SK-N-MC (cell line): ENCODE results near the gene GRM8.

ENCODE experiments used
- DNase-seq: peaks from one replicate; pipeline ENCODE4 v3.0.0-alpha.2; 2011; ENCODE audit warnings: low read depth, low spot score
- H3K27ac ChIP-seq: fragments of 200-600 bp; sonication (generic); 2 replicates; pipeline ENCODE4 v1.5.1; 2016; ENCODE audit warnings: mixed run types
- H3K36me3 ChIP-seq: fragments of 200-600 bp; sonication (generic); 2 replicates; pipeline ENCODE4 v1.6.1; 2017; ENCODE audit warnings: antibody characterized with exemption, low read length, mixed read lengths; ENCODE audit not compliant: insufficient read depth
- H3K4me3 ChIP-seq: fragments of 200-600 bp; sonication (generic); 2 replicates; pipeline ENCODE4 v1.5.1; 2016
- H3K9ac ChIP-seq: fragments of 200-600 bp; sonication (generic); 2 replicates; pipeline ENCODE4 v1.8.0; 2017; ENCODE audit warnings: mixed run types, mixed read lengths; ENCODE audit not compliant: insufficient read length
- H3K9me3 ChIP-seq: fragments of 200-600 bp; sonication (generic); 2 replicates; pipeline ENCODE4 v1.6.1; 2017; ENCODE audit warnings: low read depth, mild to moderate bottlenecking, antibody characterized with exemption, low read length, moderate library complexity, mixed read lengths
- EZH2 ChIP-seq: fragments of 200-600 bp; sonication (generic); IDR thresholded peaks from one replicate; pipeline ENCODE4 v1.6.1; 2017; ENCODE audit warnings: antibody characterized with exemption
- FOXP2 ChIP-seq: optimal IDR thresholded peaks from 2 replicates; pipeline ENCODE3; 2011; ENCODE audit warnings: mild to moderate bottlenecking, moderate library complexity; ENCODE audit not compliant: insufficient read depth; ENCODE audit errors: extremely low read length, control extremely low read depth
- POLR2AphosphoS5 ChIP-seq: IDR thresholded peaks from 2 replicates; pipeline ENCODE4 v1.6.1; 2012; ENCODE audit warnings: mild to moderate bottlenecking, low read depth, low read length, borderline replicate concordance

Gene GRM8

DNA sequence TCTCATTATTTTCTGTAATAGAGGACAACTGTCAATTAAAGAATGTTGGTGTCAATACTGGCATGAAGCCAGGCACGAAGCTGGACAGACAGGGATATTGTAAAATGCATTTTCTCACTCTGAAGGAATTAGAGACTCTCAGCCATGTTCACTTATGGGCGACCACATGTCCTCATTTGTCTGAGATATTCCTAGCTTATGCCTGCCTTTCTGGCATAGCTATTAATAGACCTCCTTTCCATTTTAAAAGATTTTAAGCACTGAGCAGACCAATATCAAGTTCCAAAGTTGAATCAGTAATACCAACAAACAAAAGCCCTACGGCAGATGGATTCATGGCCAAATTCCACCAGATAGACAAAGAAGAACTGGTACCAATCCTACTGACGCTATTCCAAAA lies 589.9 kb downstream of the GRM8 start:
- no peak for TF ChIP-seq EZH2
- no peak for TF ChIP-seq FOXP2
- TF ChIP-seq POLR2AphosphoS5 = no peak
- Histone ChIP-seq H3K9me3 (no peaks in the 10 kb centered on the region), H3K4me3 (no peak overlapping the region), H3K9ac (no peak overlapping the region), H3K27ac (no peak overlapping the region), H3K36me3 (no peaks in the 10 kb centered on the region)
- no peak for DNase-seq

GRCh38 chr7:126659124-126659523 lies 593.6 kb downstream of the GRM8 start:
- Histone ChIP-seq H3K27ac (no peak overlapping the region), H3K9me3 (no peaks in the 10 kb centered on the region), H3K36me3 (no peaks in the 10 kb centered on the region), H3K9ac (no peak overlapping the region), H3K4me3 (no peak overlapping the region)
- no peak for DNase-seq
- TF ChIP-seq FOXP2 = no peak
- no peak for TF ChIP-seq EZH2
- no peak for TF ChIP-seq POLR2AphosphoS5

- Histone ChIP-seq H3K36me3 (no peaks in the 10 kb centered on the region), H3K4me3 (no peak overlapping the region), H3K27ac (no peak overlapping the region), H3K9ac (no peak overlapping the region), H3K9me3 (no peaks in the 10 kb centered on the region)
- TF ChIP-seq EZH2 (no peak), FOXP2 (no peak), POLR2AphosphoS5 (no peak)
- DNase-seq = no peak
These were observed 594.1 kb downstream of the GRM8 start for GRCh38 chr7:126658684-126659083.

DNA sequence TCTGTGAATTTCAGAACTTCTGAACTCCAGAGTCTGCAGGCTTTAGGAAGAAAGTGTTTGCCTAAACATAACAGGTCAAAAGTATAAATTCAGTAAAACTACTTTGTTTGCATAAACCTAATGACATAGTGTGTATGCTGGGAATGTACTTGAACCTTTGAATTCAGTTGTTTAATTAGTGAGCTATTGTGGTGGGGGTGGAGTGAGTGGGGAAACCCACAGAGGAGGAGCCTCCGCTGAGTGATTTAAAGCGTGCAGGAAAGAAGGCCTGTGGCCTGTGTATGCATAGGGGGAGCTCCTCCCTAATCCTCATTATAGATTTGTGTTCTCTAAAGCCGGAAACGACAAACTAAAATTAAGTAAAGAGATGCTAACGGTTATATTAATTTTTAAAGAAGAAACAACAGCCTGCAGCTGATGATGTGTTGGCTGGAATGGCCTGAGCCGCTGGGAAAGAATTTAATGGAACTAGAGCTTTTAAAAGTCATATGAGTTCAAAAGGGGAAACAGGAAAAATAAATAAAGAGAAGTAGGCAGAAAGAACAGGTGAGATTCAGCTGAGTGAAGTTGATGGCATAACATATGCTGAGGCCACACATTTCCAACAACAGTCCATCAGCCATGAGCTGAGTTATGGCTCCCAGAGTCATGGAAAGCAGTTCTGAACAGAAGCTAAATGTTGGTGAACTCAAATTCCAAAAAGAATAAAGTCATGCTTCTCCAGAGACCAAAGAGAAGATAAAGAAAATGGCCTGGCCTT lies 595.0 kb downstream of the GRM8 start:
- H3K4me3 ChIP-seq = no peak overlapping the region
- no peak overlapping the region for H3K9ac ChIP-seq
- no peaks in the 10 kb centered on the region for H3K9me3 ChIP-seq
- no peak for TF ChIP-seq POLR2AphosphoS5
- TF ChIP-seq EZH2 = no peak
- TF ChIP-seq FOXP2 = no peak
- no peak overlapping the region for H3K27ac ChIP-seq
- no peak for DNase-seq
- no peaks in the 10 kb centered on the region for H3K36me3 ChIP-seq

GRCh38 chr7:126657137-126657536 lies 595.6 kb downstream of the GRM8 start:
- Histone ChIP-seq H3K36me3 (no peaks in the 10 kb centered on the region), H3K9me3 (no peaks in the 10 kb centered on the region), H3K9ac (no peak overlapping the region), H3K27ac (no peak overlapping the region), H3K4me3 (no peak overlapping the region)
- DNase-seq = no peak
- TF ChIP-seq EZH2 (no peak), FOXP2 (no peak), POLR2AphosphoS5 (no peak)

GRCh38 chr7:126656165-126656564 lies 596.6 kb downstream of the GRM8 start:
- no peaks in the 10 kb centered on the region for H3K36me3 ChIP-seq
- H3K4me3 ChIP-seq = no peak overlapping the region
- DNase-seq = no peak
- TF ChIP-seq EZH2 (no peak), FOXP2 (no peak), POLR2AphosphoS5 (no peak)
- no peaks in the 10 kb centered on the region for H3K9me3 ChIP-seq
- H3K9ac ChIP-seq = no peak overlapping the region
- H3K27ac ChIP-seq = no peak overlapping the region

GRCh38 chr7:126637538-126637937 lies 615.2 kb downstream of the GRM8 start:
- no peak overlapping the region for H3K4me3 ChIP-seq
- H3K27ac ChIP-seq = no peak overlapping the region
- H3K9me3 ChIP-seq = no peaks in the 10 kb centered on the region
- H3K9ac ChIP-seq = no peak overlapping the region
- no peak for DNase-seq
- no peaks in the 10 kb centered on the region for H3K36me3 ChIP-seq
- TF ChIP-seq EZH2 = no peak
- no peak for TF ChIP-seq POLR2AphosphoS5
- TF ChIP-seq FOXP2 = no peak

GRCh38 chr7:126635545-126635944 lies 617.2 kb downstream of the GRM8 start:
- no peak overlapping the region for H3K27ac ChIP-seq
- no peaks in the 10 kb centered on the region for H3K9me3 ChIP-seq
- no peak overlapping the region for H3K4me3 ChIP-seq
- H3K9ac ChIP-seq = no peak overlapping the region
- H3K36me3 ChIP-seq = no peaks in the 10 kb centered on the region
- TF ChIP-seq EZH2 = no peak
- no peak for TF ChIP-seq POLR2AphosphoS5
- TF ChIP-seq FOXP2 = no peak
- DNase-seq = no peak
